T1000 (cell line): ENCODE results near the gene CD81.

Experiments
- DNase-seq: peaks from one replicate; lab custom pipeline; 2025; ENCODE audit warnings: mixed read lengths; lab: John Stamatoyannopoulos, UW

Gene CD81

DNA sequence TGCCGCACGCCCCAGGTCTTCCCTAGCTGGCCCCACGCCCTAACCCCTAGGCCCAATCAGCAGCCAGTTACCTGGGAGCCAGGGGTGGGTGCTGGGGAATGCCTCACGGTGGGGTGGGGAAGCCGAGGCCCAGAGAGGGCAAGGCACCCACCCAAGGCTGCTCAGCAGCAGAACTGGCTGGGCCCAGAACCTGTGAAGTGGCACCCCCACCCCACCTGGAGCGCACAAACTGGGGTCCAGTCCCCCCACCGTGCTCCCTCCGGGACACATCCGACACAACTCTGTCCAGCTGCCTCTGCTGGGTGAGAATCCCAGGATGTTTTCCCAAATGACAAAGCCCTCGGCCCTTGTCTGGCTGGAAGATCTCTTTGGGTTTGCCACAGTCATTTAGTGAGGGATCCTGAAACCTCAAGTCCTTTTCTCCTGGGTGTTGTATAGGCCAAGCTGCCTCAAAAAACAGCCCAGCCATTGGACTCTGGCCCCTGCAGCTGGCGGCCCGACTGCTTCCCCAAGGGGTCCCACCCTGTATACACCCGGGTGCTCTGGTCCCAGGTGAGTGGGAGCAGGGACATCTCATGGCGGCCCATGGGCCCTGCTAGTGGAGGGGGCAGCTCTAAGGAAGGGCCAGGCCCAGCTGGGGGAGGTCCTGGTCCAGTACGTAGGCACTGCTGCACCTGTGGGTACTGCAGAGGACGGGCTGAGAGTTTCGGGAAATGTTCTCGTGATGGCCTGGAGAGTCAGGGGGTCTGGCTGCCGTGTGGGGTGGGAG lies 44.3 kb downstream of the CD81 start:
- DNase-seq: no peak

DNA sequence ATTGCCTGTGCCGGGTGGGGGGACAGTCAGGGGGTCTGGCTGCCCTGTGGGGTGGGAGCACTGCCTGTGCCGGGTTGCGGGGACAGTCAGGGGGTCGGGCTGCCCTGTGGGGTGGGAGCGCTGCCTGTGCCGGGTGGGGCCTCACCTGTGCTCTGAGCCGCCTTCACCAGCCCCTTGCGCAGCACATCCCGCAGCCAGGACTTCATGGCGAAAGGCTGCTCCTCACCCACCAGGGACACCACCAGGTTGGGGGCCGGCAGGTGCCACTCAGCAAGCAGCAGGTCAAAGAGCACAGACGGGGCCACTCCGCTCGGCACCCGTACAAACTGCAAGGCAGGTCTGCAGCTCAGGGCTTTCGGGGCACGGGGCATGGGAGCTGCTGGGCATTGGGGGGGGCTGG lies 44.9 kb downstream of the CD81 start:
- no peak for DNase-seq

DNA sequence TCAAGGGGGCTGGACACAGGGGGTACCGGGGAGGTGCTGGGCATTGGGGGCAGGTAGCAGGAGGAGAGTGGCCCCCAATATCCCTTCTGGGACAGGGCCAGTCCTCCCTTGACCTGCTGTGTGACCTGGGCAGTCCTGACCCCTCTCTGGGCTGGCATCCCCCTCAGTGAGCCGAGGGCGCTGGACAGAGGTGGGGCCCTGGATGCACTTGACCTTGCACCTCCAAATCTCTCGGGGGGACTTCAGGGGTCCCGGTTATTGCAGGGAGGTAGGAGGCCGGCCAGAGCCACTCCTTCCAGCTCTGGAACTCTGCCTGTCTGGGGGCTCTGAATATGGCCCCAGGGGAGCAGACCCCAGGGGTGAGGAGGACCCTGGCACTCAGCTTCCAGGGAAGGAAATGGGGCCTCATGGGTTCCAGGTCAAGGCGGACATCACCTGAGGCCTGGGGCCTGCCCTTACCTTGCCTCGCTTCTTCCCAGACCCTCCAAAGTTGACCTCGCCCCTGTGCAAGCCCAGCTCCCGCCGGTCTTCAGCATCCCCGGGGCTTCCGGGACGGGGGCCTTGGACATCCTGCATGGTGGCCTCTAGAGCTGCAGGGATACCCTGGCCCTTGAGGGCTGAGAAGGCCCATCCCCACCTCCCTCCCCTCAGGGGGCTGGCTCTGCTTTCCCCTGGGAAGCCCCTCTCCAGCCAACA lies 45.5 kb downstream of the CD81 start:
- no peak for DNase-seq

DNA sequence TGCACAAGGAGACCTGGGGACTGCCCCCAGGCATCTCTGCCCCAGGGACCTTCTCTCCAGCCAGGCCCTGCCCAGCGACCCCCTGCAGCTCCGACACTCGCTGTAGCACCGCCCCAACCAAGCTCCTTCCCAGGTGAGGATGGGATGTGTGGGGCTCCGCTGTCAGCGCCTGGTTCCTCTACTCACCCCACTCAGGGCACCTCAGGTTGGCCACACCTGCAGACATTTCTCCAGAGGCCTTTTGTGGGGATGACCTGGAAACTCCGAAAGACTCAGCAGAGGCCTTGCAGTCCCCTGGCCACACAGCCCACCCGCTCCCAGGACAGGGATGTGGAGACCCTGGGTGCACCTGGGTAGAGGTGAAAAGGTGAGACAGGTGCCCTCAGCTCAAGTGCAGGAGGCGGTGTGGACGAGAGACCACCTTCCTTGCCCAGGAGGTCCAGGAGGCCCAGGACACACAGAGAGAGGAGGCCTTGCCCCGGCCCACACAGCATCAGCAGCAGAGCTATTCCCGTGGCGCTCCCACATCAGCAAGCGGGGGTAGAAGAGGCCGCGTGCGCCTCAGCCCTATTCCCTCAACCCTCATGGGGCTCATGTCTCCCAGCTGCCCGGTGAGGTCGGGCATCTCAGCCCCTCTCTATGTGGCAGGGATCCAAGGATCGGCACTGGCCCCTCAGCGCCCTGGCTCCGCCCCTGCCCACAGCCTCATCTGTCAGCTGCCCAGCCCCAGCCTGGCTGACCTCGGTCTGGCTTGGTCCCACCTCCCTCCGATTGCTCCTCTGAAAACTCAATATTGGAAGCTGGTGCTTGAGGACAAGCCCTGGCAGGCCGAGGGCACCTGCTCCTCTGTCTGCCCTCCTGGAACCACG lies 46.3 kb downstream of the CD81 start:
- DNase-seq: no peak

DNA sequence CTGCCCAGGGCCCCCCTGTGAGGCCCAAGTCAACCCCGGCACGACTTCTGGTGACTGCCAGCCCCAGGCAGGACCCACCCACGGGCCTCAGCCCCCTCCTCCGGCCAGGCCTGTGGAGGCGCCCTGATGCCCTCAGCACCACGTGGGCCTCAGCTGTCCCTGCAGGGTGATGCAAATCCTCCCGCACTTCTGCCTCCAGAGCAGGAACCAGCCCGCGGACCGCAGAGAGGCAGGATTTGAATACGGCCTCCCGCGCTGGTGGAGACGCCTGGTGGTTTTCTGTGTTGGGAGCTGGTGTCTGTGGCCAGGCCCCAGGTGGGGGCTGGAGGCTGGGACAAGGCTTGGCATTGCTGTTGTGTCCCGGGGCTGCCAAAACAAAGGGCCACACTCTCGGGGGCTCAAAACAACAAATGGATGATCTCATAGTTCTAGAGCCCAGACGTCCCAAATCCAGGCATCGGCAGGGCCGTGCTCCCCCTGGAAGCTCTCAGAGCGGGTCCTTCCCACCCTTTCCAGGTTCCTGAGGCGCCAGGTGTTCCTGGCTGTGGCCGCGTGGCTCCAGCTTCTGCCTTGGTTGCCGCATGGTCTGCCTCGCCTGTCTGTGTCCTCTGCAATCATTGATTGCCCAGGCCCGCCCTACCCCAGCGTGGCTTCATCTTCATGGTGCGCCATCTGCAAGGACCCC lies 47.8 kb downstream of the CD81 start:
- no peak for DNase-seq

DNA sequence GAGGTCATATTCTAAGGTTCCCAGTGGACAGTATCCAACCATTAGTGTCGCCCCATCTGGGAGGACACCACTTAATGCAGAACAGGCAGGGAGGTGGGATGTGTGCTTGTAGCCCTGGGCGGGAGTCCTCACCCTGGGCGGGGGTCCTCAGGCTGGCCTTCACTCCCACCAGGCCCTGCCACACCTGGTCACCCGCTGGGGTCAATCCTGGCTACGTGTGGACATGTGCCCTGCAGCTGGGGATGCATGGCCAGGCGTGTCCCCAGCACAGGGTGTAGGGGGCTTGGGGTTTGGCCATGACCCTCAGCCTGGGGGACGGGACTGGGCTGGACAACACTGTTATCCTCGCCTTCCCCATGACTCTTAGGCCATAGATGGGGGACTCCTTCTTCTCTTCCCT lies 48.4 kb downstream of the CD81 start:
- no peak for DNase-seq

DNA sequence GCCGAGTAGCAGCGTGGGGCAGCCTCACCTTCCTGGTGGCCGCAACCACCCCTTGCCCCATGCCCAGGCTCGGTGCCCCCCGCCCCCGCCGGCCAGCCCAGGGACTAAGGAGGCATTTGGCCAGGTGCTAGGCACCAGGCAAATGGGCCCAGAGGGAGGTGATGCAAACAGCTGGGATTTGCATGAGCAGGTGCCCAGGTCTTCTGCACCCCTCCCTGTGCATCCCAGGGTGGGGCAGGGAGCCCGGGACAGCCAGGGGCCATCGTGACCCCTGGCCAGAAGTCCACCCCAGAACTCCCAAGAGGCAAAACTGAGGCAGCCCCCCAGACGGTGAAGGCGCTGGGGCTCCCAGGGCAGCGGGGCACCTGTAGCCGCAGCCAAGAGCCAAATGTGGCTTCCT lies 49.1 kb downstream of the CD81 start:
- DNase-seq: no peak

DNA sequence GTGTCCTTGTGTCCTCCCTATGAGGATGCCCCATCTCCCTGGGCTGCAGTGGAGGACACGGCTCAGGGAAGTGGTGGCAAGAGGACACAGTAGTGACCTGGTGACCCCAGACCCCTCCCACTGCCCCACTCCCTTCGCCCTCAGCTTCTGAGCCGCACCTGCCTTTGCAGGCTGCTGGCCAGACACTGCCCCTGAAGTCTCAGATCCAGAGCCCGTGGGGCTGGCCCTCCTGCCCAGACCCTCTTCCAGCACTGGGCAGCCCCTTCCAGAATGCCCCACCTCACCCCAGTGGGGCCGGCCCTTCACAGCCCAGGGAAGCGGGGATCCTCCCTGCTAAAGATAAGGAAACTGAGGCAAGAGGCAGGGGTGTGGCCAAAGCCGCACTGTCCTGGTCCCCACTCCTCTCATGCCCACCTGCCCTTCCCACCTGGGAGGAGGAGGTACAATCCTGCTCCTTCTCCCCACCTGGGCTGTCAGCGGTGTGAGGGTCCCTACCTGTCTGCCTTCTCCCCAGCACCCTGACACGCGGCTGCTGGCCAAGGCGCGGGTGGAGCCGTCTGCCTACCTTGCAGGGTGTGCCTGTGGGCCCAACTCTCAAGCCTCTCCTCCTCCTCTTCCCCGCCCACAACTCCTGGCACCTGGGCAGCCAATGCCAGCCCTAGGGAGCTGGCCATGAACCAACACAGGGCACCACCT lies 49.9 kb downstream of the CD81 start:
- no peak for DNase-seq

DNA sequence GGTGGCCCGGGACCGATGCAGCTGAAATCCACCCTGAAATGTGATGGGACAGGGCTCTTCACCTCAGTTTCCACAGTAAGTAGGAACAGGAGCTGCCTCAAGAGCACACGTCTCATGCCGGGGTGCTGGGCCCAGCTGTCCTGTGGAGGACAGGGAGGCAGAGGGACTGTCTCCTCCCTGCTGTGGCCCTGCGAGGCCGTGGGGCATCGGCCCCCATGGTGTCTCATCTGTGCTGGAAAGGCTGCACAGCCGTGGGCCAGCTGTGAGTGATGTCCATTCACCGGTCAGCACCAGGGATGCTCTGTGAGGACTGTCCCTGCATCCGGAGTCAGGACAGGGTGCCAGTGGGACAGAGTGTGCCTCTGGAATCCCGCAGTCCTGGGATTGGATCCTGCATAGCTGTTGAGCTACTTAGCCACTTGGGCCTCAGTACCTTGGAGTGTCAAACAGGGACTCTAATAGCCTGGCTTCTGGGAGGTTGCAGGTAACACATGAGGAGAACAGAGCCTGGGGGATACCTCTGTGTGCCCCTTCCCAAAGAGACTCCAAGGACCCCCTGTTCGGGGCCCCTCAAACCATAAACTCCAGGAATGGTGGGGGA lies 50.7 kb downstream of the CD81 start:
- no peak for DNase-seq

DNA sequence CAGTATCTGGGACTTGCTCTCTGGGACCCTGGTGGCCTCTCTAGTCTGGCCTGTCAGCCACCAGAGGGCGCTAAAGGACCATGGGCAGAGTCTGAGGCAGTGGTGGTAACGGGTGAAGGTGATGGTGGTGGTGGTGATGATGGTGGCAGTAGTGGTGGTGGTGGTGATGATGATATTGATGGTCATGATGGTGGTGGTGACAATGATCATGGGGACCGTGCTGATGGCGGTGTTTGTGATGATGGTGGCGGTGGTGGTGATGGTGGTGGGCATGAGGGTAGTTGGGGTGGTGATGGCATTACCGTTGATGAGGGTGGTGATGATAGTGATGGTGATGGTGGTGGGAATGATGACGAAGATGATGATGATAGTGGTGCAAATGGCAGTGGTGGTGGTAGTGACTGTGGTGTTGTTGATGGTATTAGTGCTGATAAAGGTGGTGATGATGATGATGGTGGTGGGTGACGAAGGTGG lies 51.2 kb downstream of the CD81 start:
- DNase-seq: no peak

DNA sequence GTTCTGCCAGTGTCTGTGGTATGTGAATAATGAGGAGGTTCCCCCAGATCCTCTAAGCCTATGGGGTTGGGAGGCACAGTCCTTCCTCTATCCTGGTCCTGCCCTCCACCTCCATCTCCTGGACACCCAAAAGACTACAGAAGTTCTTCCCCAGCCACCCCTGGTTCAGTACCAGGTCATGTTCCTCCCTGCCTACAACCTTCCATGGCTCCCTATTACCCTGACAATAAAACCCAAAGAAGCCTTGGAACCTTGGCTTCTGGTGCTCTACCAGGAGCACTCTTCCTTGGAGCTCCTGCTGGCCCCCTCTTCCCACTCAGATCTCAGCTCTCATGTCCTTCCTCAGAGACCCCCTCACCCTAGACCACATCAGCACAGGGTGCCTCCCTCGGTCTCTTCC lies 54.3 kb downstream of the CD81 start:
- no peak for DNase-seq

DNA sequence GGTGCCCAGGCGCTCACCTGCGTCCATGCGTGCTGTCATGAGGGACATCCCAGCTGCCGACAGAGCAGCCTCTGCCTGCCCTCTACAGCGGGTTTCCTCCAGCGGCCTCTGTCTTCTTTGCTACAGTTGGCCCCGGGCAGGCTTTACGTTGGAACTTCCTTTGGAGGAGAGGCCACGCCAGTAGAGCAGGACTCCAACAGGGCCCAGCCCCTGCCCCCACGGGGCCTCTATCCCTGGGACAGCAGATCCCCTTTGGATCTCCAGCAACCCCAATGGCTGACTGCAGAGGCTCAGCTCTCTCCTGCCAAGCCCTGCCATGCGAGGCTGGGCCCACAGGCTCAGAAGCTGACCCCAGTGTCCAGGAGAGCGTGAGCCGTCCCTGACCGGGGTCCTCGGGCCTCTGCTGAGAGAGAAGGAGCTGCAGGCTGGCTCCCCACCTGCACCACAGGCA lies 55.1 kb downstream of the CD81 start:
- no peak for DNase-seq

DNA sequence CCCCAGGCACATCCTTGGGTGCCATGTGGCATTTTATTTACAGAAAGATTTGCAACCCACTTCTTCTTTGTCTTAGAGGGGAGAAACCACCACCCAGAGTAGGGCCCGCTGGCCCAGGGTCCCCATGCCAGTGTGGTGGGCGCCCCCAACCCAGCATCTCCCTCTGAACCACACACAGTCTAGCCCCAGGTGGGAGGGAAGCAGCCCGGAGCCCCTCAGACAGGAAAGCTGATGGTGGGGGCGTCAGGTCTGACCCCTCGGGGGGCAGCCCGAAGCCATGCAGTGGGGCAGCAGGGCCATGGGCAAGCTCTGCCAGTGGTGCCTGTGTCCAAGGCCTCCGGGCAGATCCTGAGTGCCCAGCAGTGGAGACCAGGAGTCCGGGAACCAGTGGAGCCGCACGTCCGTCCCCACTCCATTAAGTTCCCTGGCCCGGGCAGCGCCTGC lies 55.5 kb downstream of the CD81 start:
- no peak for DNase-seq

DNA sequence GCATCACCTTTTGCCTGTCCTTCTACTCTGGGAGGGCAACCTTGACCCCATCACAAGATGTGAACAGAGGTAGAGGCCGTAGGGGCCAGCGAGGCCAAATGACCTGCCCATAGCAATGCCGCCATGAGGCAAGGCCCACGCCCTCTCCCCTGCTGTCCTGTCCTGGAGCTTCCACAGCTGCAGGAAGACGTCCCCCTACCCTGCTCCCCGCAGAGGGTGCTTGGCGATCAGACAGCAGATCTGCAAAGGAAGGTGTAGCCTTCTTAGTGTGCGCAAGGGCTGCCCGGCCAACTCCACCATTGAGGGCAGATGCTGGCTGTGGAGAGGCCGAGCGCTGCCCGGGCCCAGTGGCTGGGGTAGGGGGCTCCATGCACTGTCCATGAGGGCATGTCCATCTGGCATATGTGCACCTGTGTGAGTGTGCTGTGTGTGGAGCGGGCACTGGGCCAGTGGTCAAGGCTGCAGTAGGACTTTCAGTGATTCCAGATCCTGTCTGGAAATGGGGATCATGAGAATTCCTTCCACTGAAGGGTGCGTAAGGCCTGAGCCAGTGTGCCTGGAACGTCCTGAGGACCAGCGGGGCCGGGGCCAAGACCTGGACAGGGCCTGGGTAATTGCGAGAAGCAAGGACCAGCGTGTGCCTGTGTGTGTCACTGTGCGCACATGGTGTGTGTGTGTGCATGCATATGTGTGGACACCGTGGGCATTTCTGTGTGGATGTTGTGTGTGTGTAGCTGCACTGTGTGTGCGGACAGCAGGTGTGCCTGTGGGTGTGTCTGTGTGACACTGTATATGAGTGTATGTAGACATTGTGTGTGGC lies 56.2 kb downstream of the CD81 start:
- no peak for DNase-seq

DNA sequence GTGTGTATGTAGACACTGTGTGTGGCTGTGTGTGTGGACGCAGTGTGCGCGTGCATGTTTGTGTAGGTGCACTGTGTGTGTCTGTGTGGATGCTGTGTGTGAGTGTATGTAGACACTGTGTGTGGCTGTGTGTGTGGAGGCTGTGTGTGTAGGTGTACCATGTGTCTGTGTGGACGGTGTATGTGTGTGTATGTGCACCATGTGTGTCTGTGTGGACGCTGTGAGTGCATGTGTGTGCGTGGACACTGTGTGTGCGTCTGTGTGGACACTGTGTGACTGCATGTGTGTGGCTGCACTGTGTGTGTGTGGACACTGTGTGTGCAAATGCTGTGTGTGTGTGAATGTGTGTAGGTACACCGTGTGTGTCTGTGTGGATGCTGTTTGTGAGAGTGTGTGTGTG lies 56.9 kb downstream of the CD81 start:
- no peak for DNase-seq

DNA sequence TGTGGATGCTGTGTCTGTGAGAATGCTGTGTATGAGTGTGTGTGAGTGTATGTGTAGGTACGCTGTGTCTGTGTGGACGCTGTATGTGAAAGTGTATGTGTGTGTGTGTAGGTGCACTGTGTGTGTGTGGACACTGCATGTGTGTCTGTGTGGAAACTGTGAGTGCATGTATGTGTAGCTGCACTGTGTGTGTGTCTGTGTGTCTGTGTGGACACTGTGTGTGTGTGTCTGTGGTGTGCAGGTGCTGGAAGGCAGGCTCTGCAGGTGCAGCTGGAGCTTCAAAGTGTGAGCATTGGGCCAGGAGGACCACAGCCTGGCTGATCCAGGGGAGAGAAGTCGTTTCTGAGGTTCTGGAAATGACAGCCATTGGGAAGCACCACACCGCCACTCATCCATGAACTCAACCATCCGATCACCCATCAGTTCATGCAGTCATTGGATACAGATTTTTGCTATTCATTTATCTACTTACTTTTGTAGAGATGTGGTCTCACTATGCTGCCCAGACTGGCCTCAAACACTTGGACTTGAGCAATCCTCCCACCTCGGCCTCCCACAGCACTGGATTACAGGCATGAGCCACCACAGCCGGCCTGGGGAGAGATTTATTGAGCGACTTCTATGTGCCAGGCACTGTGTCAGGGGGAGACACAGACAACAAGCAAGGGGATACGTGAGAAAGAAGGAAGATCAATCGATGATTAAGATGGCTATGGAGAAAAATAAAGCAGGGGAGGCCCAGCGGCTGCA lies 57.6 kb downstream of the CD81 start:
- no peak for DNase-seq

DNA sequence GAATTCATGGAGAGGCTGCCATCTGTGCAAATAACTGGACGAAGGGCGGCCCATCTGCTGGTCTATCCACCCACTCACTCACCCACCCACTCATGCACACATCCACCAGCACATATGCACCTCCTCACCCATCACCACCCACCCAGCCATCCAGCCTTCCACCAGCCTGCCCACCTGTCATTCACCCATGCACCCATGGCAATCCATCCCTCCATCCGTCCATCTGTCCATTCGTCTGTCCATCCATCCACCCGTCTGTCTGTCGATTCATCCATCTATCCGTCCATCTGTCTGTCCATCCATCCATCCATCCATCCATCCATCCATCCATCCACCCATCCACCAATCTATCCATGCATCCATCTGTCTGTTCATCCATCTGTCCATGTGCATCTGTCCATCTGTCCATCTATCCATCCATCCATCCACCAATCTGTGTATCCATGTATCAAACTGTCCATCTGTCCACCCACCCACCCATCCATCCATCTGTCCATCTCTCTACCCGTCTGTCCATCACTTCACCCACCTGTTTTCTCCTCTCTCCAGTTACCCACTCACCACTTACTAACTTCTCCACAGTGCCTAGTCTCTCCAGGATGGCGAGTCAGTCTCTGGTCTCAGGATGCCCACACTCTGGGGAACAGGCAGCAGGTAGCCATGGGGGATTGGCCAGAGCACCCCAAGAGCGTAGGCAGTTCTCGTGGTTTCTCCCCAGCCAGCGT lies 58.3 kb downstream of the CD81 start:
- DNase-seq: no peak

DNA sequence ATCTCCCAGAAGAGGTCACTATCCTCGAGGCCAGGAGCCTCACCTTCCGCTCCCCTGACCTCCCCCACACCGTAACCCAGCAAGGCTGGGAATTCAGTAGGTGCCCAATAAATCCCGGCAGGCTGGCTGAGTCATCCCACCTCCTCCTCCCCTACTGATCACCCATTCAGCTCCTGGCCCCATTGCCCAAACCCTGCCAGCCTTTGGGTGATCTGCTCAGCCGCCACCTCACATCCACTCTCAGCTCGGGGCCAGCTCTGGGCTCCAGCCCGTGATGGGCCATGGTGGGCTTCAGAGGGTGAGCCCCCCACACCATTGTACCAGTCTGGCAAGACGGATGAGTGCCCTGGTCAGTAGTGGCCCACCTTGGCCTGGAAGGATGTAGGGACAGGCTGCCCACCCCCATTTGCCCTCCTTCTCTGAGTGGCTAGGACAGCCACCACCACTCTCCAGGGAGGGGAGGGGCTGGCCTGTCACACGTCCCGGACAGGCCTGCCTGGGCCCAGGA lies 59.0 kb downstream of the CD81 start:
- no peak for DNase-seq
